Stimulated activated CD4-positive, alpha-beta T cell treated with anti-CD3 and anti-CD28 coated beads, Interleukin-12 subunit alpha, Interleukin-12 subunit beta, amount 100 ng/mL, for 4 hours (primary cell): ENCODE measurements around the gene LRRC4C.

Experiments used
- DNase-seq: peaks from one replicate; pipeline ENCODE4 v3.0.0-alpha.2; 2020

Gene LRRC4C

GRCh38 chr11:41459465-41460401, at the start of gene LRRC4C:
Gene LRRC4C (minus strand): TSS chr11:41459652.
- DNase-seq, result no peak

GRCh38 chr11:41508121-41508520, 48.7 kb upstream of the LRRC4C start:
- DNase-seq, result no peak

- DNase-seq, result no peak
Observed at GRCh38 chr11:41499429-41499828, 40.0 kb upstream of the LRRC4C start.

GRCh38 chr11:41498726-41499125, 39.3 kb upstream of the LRRC4C start:
- no peak for DNase-seq

- no peak for DNase-seq
Observed at GRCh38 chr11:41497974-41498373, 38.5 kb upstream of the LRRC4C start.

- DNase-seq, result no peak
Observed at GRCh38 chr11:41494716-41495115, 35.3 kb upstream of the LRRC4C start.

- DNase-seq, result no peak
Observed at GRCh38 chr11:41486424-41486823, 27.0 kb upstream of the LRRC4C start.

GRCh38 chr11:41483956-41484355, 24.5 kb upstream of the LRRC4C start:
- DNase-seq, result no peak

GRCh38 chr11:41479179-41479578, 19.7 kb upstream of the LRRC4C start:
- DNase-seq, result no peak

- DNase-seq, result no peak
Observed at GRCh38 chr11:41461057-41461681, 1.7 kb upstream of the LRRC4C start.

- no peak for DNase-seq
Observed at GRCh38 chr11:41458641-41459040, 811 bp downstream of the LRRC4C start.

GRCh38 chr11:41458154-41458553, 1.3 kb downstream of the LRRC4C start:
- DNase-seq, result no peak

- no peak for DNase-seq
Observed at GRCh38 chr11:41457216-41458014, 2.0 kb downstream of the LRRC4C start.

GRCh38 chr11:41456269-41456668, 3.2 kb downstream of the LRRC4C start:
- no peak for DNase-seq

- DNase-seq, result no peak
Observed at GRCh38 chr11:41451011-41451410, 8.4 kb downstream of the LRRC4C start.

GRCh38 chr11:41449483-41450050, 9.9 kb downstream of the LRRC4C start:
- DNase-seq, result no peak

- DNase-seq, result no peak
Observed at GRCh38 chr11:41446566-41446965, 12.9 kb downstream of the LRRC4C start.

GRCh38 chr11:41446107-41446506, 13.3 kb downstream of the LRRC4C start:
- no peak for DNase-seq

GRCh38 chr11:41437006-41437490, 22.4 kb downstream of the LRRC4C start:
- DNase-seq, result no peak

- no peak for DNase-seq
Observed at GRCh38 chr11:41435531-41435930, 23.9 kb downstream of the LRRC4C start.

GRCh38 chr11:41431784-41432183, 27.7 kb downstream of the LRRC4C start:
- DNase-seq, result no peak

GRCh38 chr11:41419901-41420300, 39.6 kb downstream of the LRRC4C start:
- no peak for DNase-seq
